ENCODE measurements around the gene MIER2. TPM values are rescaled to one million over a fixed set of nuclear protein-coding genes. Genes with fewer than 3 reads are reported as not detected.

MIER2 gene
- total and polyA plus RNA-seq, 10 donors = 19.2 to 66.5 (median 30.7) TPM

DNA sequence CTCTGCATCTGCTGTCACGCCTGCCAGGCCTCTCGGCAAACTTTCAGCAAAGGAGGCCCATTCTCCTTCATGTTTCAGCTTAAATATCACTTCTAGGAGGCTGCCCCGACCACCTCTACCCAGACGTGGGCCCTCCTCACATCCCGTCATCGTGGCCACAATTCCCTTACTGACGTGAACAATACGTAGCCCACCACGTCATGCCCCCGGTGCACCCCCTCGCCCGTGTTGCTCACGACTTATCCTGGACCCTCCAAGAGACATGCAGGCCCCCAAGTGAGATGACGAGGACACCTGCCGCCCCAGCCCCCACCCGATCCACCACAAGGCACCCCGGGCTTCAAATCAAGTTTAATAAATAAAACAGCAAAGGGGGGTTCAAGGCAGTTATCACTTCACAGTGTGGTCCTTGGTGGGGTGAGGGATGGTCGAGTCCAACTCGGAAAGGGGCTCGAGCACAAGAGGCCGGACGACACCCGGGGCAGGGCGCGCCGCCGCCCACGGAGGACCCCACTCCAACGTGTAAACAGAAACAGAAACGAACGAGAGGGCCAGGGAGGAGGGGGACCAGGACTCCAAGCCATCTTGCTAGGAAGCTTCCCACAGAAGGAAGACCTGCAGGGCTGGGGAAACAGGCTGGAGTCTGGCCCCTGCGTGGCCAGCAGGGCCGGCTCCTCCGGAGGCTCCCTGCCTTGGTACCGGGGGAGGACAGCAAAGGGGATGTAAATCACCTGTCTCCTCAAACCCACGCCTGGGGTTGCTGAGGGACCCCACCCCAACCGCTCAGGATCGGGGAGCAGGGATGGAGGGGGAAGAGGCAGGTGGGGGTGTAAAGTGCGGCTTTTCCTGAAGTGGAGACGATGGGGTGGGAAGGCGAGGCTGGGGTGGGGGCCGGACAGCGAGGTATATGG is 39.1 kb downstream of the MIER2 start:
- DNase-seq = no peak
- Histone ChIP-seq H3K4me1 (peaks cover 0 to 9% (median 3%) of the 10 kb centered on the region in 6 donors), H3K27me3 (replicated peaks in 1 of 7) (no peaks in the 10 kb centered on the region), H3K27ac (no peak overlapping the region), H3K4me3 (no peak overlapping the region), H3K36me3 (peaks cover 3 to 56% (median 38%) of the 10 kb centered on the region in 6 donors), H3K9me3 (no peaks in the 10 kb centered on the region)
- intact Hi-C loops (cut with DNase I; ENCODE audit: low total_unique reads) = no loop called here
- 92 to 95% (median 94%) methylated on average over 43 of the region's 43 CpGs for WGBS, 5 donors
- TF ChIP-seq, protein P1, sequence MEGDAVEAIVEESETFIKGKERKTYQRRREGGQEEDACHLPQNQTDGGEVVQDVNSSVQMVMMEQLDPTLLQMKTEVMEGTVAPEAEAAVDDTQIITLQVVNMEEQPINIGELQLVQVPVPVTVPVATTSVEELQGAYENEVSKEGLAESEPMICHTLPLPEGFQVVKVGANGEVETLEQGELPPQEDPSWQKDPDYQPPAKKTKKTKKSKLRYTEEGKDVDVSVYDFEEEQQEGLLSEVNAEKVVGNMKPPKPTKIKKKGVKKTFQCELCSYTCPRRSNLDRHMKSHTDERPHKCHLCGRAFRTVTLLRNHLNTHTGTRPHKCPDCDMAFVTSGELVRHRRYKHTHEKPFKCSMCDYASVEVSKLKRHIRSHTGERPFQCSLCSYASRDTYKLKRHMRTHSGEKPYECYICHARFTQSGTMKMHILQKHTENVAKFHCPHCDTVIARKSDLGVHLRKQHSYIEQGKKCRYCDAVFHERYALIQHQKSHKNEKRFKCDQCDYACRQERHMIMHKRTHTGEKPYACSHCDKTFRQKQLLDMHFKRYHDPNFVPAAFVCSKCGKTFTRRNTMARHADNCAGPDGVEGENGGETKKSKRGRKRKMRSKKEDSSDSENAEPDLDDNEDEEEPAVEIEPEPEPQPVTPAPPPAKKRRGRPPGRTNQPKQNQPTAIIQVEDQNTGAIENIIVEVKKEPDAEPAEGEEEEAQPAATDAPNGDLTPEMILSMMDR (IDR thresholded peaks at IDR 0.05 in 8 of 11, conservative IDR thresholded peaks at IDR 0.05 in 3 of 11) = no peak
- TF ChIP-seq POLR2AphosphoS5 (IDR thresholded peaks at IDR 0.05) (peak in 1 of 3 donors; percentile 25), POLR2A (IDR thresholded peaks at IDR 0.05) (no peak)

DNA sequence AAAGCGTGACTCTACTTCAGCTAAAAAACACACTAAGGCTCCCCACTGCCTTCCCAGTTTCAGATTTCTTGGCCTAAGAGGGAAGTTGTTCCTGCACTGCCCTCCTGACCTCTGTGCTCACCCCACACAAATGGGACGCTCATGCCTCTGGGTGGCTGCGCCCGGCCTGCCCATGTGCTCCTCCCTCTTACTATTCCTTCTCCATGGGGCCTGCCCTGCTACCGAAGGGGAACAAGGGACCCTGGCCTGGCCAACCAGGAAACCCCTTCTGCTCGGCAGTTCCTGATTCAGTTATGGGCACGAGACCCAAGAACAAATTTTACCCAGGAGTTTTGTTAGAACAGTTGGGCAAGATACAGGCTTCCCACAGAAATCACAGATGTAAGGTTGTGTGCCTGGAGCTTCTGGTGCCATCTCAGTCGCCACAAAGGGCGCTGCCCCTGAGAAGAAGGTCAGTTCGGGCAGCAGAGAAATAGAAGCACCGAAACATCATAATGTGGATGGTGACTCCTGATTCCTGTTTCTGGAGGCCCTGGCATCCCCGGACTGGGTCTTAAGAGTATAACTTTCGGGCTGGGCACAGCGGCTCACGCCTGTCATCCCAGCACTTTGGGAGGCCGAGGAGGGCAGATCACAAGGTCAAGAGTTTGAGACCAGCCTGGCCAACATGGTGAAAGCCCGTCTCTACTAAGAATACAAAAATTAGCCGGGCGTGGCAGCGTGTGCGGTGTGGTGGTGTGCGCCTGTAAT is 47.9 kb downstream of the MIER2 start:
- H3K4me3 ChIP-seq = no peak overlapping the region
- H3K27ac ChIP-seq = peak overlapping the region in 4 of 8 donors; percentile 51 to 86 (median 61)
- 77 to 83% (median 78%) methylated on average over 20 to 22 of the region's 22 CpGs for WGBS, 5 donors
- H3K36me3 ChIP-seq = no peaks in the 10 kb centered on the region
- peaks cover 4 to 48% (median 33%) of the 10 kb centered on the region in 7 donors for H3K27me3 ChIP-seq (replicated peaks in 1 of 7)
- intact Hi-C loops (cut with DNase I; ENCODE audit: low total_unique reads) = no loop called here
- DNase-seq = peak; percentile 77
- peaks cover 9 to 40% (median 25%) of the 10 kb centered on the region in 6 donors for H3K4me1 ChIP-seq
- TF ChIP-seq POLR2AphosphoS5 (IDR thresholded peaks at IDR 0.05) = peak; percentile 13 to 36 (median 25)
- no peak for TF ChIP-seq POLR2A (IDR thresholded peaks at IDR 0.05)
- TF ChIP-seq, protein P1 (IDR thresholded peaks at IDR 0.05 in 8 of 11, conservative IDR thresholded peaks at IDR 0.05 in 3 of 11) = no peak
- H3K9me3 ChIP-seq = no peaks in the 10 kb centered on the region

DNA sequence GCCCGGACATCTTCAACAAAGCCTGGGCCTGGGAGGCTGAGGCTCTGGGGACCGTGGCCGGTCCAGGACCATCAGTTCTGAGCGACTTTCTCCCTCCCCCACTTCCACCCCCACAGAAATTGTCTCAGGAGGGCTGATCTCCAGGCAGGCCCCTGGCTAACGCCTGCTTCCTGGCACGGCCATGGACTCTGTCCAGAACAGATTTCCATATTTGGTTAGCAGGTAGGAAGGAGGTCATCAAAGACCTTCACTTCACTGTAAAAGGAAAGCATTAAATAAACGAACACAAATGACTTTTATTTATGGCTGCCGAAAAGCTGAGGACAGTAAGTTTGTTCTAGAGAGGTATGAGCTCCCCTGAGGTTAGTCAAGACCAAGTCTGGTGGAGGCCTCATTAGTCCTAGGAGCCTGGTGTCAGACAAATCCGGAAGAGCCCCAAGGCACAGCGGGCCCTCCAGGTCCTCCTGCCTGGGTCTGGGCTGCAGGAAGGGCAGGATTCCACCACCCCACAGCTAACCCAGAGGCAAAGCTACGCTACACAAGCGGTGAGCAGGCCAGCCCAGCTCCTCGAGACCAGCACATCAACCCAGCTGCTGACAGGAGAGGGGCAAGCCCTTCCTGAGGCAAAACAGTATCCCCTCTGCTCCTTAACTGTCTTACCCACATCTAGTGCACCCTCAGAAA is 48.8 kb downstream of the MIER2 start:
- Histone ChIP-seq H3K27ac (peak overlapping the region in 6 of 8 donors; percentile 11 to 86 (median 52)), H3K27me3 (replicated peaks in 1 of 7) (peaks cover 4 to 57% (median 38%) of the 10 kb centered on the region in 7 donors), H3K4me3 (peak overlapping the region in 1 of 8 donors; percentile 54), H3K9me3 (no peaks in the 10 kb centered on the region), H3K36me3 (no peaks in the 10 kb centered on the region), H3K4me1 (peaks cover 9 to 45% (median 28%) of the 10 kb centered on the region in 6 donors)
- no peak for DNase-seq
- 55 to 73% (median 68%) methylated on average over 12 to 13 of the region's 13 CpGs for WGBS, 5 donors
- intact Hi-C loops (cut with DNase I; ENCODE audit: low total_unique reads) = no loop called here
- TF ChIP-seq, protein P1 (IDR thresholded peaks at IDR 0.05 in 8 of 11, conservative IDR thresholded peaks at IDR 0.05 in 3 of 11) = peak in 1 of 11 experiments; percentile 8
- TF ChIP-seq POLR2A (IDR thresholded peaks at IDR 0.05) = no peak
- TF ChIP-seq POLR2AphosphoS5 (IDR thresholded peaks at IDR 0.05) = peak in 1 of 3 donors; percentile 48
